ENCODE measurements around the gene TMEM135.

- TF ChIP-seq MAX (IDR thresholded peaks at IDR 0.05) (no peak), TCF12 (IDR thresholded peaks at IDR 0.05; ENCODE audit: low read depth) (no peak), FOXM1 (IDR thresholded peaks at IDR 0.05; ENCODE audit: borderline replicate concordance, low read depth) (no peak), NFIC (IDR thresholded peaks at IDR 0.05) (no peak)
Measured at GRCh38 chr11:87369888-87370287, 332.2 kb downstream of the TMEM135 start.
